IMR-90 (cell line): ENCODE measurements around the gene THOC3. TPM values are rescaled to one million over a fixed set of nuclear protein-coding genes. Genes with fewer than 3 reads are reported as not detected.
"Not testable (repeated sequence)": the region's sequence is repeated elsewhere in the genome, so short reads cannot be mapped to it uniquely, and the experiment has no call there.

ENCODE experiments used
- ATAC-seq: fragments of 200-7000 bp; cut with Tn5 transposase; 2 replicates; pipeline ENCODE4 v1.9.1; 2020; ENCODE audit warnings: low read depth, mild to moderate bottlenecking, moderate library complexity
- BruUV-seq: library from RNA; stranded (reverse); fragments of 400-500 nt; replicated peaks from 2 replicates; lab custom pipeline; 2021; lab: Mats Ljungman, UMichigan
- CTCF ChIA-PET: fragments of 300-600 bp; formaldehyde crosslinking; extraction: SDS; loops from one replicate; lab custom pipeline; 2021; ENCODE audit warnings: antibody characterized with exemption; lab: Yijun Ruan, JAX
- POLR2A ChIA-PET: fragments of 300-600 bp; sonication (Branson Sonifier 250); formaldehyde crosslinking; loops from one replicate; lab custom pipeline; 2022; ENCODE audit warnings: antibody characterized with exemption; ENCODE audit not compliant: unreplicated experiment; lab: Charles Lee
- DNase-seq: peaks from one replicate; pipeline ENCODE4 v3.0.0; 2013
- H2AFZ ChIP-seq: replicated peaks from 2 replicates; pipeline ENCODE3; 2013; ENCODE audit warnings: low read length, mild to moderate bottlenecking; ENCODE audit not compliant: poor library complexity
- H2AK5ac ChIP-seq: 2 replicates; pipeline ENCODE4 v1.6.1; 2013; ENCODE audit warnings: low read depth, low read length, inconsistent platforms
- H2AK9ac ChIP-seq: replicated peaks from 2 replicates; pipeline ENCODE3; 2013; ENCODE audit warnings: mild to moderate bottlenecking, low read depth, low read length, moderate library complexity; ENCODE audit not compliant: poor library complexity
- H2BK120ac ChIP-seq: 2 replicates; pipeline ENCODE4 v1.6.1; 2013; ENCODE audit warnings: low read depth, low read length, inconsistent platforms
- H2BK15ac ChIP-seq: 3 replicates; pipeline ENCODE4 v1.6.1; 2013; ENCODE audit warnings: low read depth, low read length, inconsistent platforms
- H2BK20ac ChIP-seq: 2 replicates; pipeline ENCODE4 v1.6.1; 2013; ENCODE audit warnings: low read depth, mild to moderate bottlenecking, inconsistent platforms, low read length, moderate library complexity
- H2BK5ac ChIP-seq: 2 replicates; pipeline ENCODE4 v1.6.1; 2013; ENCODE audit warnings: mild to moderate bottlenecking, low read depth, low read length, inconsistent platforms; ENCODE audit not compliant: poor library complexity, severe bottlenecking
- H3K14ac ChIP-seq: replicated peaks from 2 replicates; pipeline ENCODE4 v1.6.1; 2013; ENCODE audit warnings: low read depth, low read length, inconsistent platforms
- H3K18ac ChIP-seq: 2 replicates; pipeline ENCODE4 v1.6.1; 2013; ENCODE audit warnings: low read depth, low read length, control low read depth
- H3K23ac ChIP-seq: 2 replicates; pipeline ENCODE4 v1.6.1; 2013; ENCODE audit warnings: low read depth, low read length, inconsistent platforms
- H3K27ac ChIP-seq: 2 replicates; pipeline ENCODE4 v1.5.1; 2013; ENCODE audit warnings: mild to moderate bottlenecking, control low read depth, low read length; ENCODE audit not compliant: insufficient read depth
- H3K27me3 ChIP-seq: 2 replicates; pipeline ENCODE4 v1.6.1; 2013; ENCODE audit warnings: low read length; ENCODE audit not compliant: control insufficient read depth, insufficient read depth
- H3K36me3 ChIP-seq: 2 replicates; pipeline ENCODE4 v1.6.1; 2013; ENCODE audit warnings: low read length, mixed read lengths; ENCODE audit not compliant: control insufficient read depth, insufficient read depth
- H3K4ac ChIP-seq: 2 replicates; pipeline ENCODE4 v1.6.1; 2013; ENCODE audit warnings: low read depth, low read length, inconsistent platforms
- H3K4me1 ChIP-seq: 2 replicates; pipeline ENCODE4 v1.6.1; 2013; ENCODE audit warnings: low read length, mixed read lengths; ENCODE audit not compliant: control insufficient read depth, insufficient read depth
- H3K4me2 ChIP-seq: 2 replicates; pipeline ENCODE4 v1.6.1; 2013; ENCODE audit warnings: low read depth, mild to moderate bottlenecking, control low read depth, low read length, moderate library complexity
- H3K4me3 ChIP-seq: 2 replicates; pipeline ENCODE4 v1.5.1; 2013; ENCODE audit warnings: low read depth, mild to moderate bottlenecking, control low read depth, low read length, moderate library complexity; ENCODE audit not compliant: insufficient read depth
- H3K56ac ChIP-seq: 2 replicates; pipeline ENCODE4 v1.6.1; 2013; ENCODE audit warnings: low read length, inconsistent platforms; ENCODE audit not compliant: insufficient read depth; ENCODE audit errors: extremely low read depth
- H3K79me1 ChIP-seq, 2 experiments: 2 replicates each; pipeline ENCODE4 v1.6.1; 2013; ENCODE audit warnings: low read length in 2 of 2, inconsistent platforms in 1 of 2, low read depth in 1 of 2
- H3K9ac ChIP-seq: 2 replicates; pipeline ENCODE4 v1.6.1; 2013; ENCODE audit warnings: low read depth, low read length, control low read depth
- H3K9me1 ChIP-seq: 2 replicates; pipeline ENCODE4 v1.6.1; 2013; ENCODE audit warnings: low read length, inconsistent platforms; ENCODE audit not compliant: insufficient read depth
- H3K9me3 ChIP-seq: 2 replicates; pipeline ENCODE4 v1.6.1; 2013; ENCODE audit warnings: low read length; ENCODE audit not compliant: control insufficient read depth, insufficient read depth
- H4K20me1 ChIP-seq: 2 replicates; pipeline ENCODE4 v1.6.1; 2013; ENCODE audit warnings: low read length, inconsistent platforms; ENCODE audit not compliant: insufficient read depth
- H4K5ac ChIP-seq: 2 replicates; pipeline ENCODE4 v1.6.1; 2013; ENCODE audit warnings: mild to moderate bottlenecking, low read depth, low read length, control low read depth
- H4K8ac ChIP-seq, 2 experiments: 2 replicates each; pipeline ENCODE4 v1.6.1; 2013; ENCODE audit warnings: low read depth in 2 of 2, low read length in 2 of 2, control low read depth in 1 of 2, inconsistent platforms in 1 of 2
- H4K91ac ChIP-seq: 2 replicates; pipeline ENCODE4 v1.6.1; 2013; ENCODE audit warnings: low read depth, low read length, inconsistent platforms; ENCODE audit not compliant: insufficient read depth
- WGBS, 2 experiments: methylation state at CpG; one replicate each; pipeline versions ENCODE4 v1.1.5 to v1.1.7; 2013; ENCODE audit warnings: missing lambda C conversion rate in 2 of 2; ENCODE audit not compliant: insufficient read length in 1 of 2; ENCODE audit errors: extremely low coverage in 2 of 2; 5-methylcytosine and 5-hydroxymethylcytosine counted together
- dilution Hi-C: fragments of 300-500 bp; cut with HindIII; formaldehyde crosslinking; loops from one replicate; pipeline ENCODE4 v1.14.3; 2018; ENCODE audit warnings: low sequenced_read_pairs; ENCODE audit not compliant: unreplicated experiment
- in situ Hi-C: fragments of 300-500 bp; cut with MboI; formaldehyde crosslinking; loops from 3 replicates; pipeline ENCODE4 v1.14.3; 2019; ENCODE audit warnings: low sequenced_read_pairs, inconsistent platforms, mixed read lengths
- intact Hi-C: fragments of 100-400 bp; cut with micrococcal nuclease; formaldehyde crosslinking; loops from 2 replicates; pipeline ENCODE4 v1.10.0; 2022
- polyA plus RNA-seq, 3 experiments: library from polyadenylated mRNA; depleted of rRNA; stranded (reverse); fragments of >200 nt; gene quantifications; 2 replicates each; pipeline ENCODE4 v1.2.3, GENCODE V29; 2012; ENCODE audit warnings: low replicate concordance in 1 of 3
- total RNA-seq: library from RNA; depleted of rRNA; stranded (reverse); fragments of >200 nt; gene quantifications from 2 replicates; pipeline ENCODE4 v1.2.3, GENCODE V29; 2012

Gene THOC3
- total and polyA plus RNA-seq, 2 of the 4 experiments (the other 2 are of a cell fraction) = 87.9 to 114 TPM

DNA sequence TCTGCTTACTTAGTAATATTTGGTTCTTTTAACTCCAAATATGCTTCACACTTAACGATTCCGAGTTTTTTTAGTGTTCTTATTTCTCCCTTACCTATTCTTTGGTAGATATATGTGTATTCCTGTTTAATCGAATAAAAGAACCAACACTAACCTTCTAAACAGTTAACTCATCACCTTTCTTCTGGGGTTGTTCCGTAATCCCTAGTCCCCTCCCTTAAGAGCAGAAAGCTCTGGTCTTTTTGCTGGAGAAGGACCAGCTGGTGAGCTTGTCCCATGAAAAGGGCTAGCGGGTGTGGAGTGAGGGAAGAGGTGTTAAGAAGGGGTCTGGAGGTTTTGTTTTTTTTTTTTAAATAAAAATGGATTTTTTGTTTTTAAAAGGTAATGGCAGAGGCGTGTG, 266 bp upstream of the THOC3 start:
- intact Hi-C loops, dilution Hi-C loops: not testable (repeated sequence)

DNA sequence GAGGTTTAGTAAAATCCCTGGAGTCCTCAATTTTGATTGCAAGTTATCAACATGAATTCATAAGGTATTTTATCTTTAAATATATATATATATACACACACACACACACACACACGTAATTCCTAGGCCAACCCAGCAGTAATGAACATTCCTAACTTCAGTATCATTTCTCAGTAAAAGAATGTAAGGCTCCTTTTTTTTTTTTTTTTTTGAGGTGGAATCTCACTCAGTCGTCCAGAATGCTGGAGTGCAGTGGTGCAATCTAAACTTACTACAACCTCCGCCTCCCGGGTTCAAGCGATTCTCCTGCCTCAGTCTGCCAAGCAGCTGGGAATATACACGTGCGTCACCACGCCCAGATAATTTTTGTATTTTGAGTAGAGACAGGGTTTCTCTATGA, 5.8 kb downstream of the THOC3 start:
- dilution Hi-C loops, H3K18ac ChIP-seq, H2BK20ac ChIP-seq, in situ Hi-C loops, H3K9ac ChIP-seq, H4K91ac ChIP-seq, H3K14ac ChIP-seq, CTCF ChIA-PET, H2BK15ac ChIP-seq, H2BK120ac ChIP-seq, H3K9me1 ChIP-seq, H3K23ac ChIP-seq, H3K56ac ChIP-seq, H3K4ac ChIP-seq, H2AFZ ChIP-seq, H4K8ac ChIP-seq, intact Hi-C loops, H3K27me3 ChIP-seq, H2AK5ac ChIP-seq, H2BK5ac ChIP-seq, BruUV-seq, H3K79me1 ChIP-seq, POLR2A ChIA-PET, H3K9me3 ChIP-seq, H4K5ac ChIP-seq, H2AK9ac ChIP-seq, H3K4me1 ChIP-seq, H3K4me3 ChIP-seq, H3K27ac ChIP-seq, H4K20me1 ChIP-seq, H3K36me3 ChIP-seq, H3K4me2 ChIP-seq: not testable (repeated sequence)
- no CpG with 5 or more reads among the region's 8 CpGs for WGBS, 2 experiments
- ATAC-seq = peak; percentile 60
- DNase-seq = peak; percentile 5

More for the DNA sequence above, 266 bp upstream of the THOC3 start:
- POLR2A ChIA-PET, H2BK120ac ChIP-seq, in situ Hi-C loops, H3K27ac ChIP-seq, H2BK5ac ChIP-seq, H2AK5ac ChIP-seq, H3K4me1 ChIP-seq, CTCF ChIA-PET, BruUV-seq, H2AK9ac ChIP-seq, H4K20me1 ChIP-seq, H3K14ac ChIP-seq, DNase-seq, H3K27me3 ChIP-seq, H4K91ac ChIP-seq, H3K18ac ChIP-seq, H4K8ac ChIP-seq, H3K23ac ChIP-seq, H3K79me1 ChIP-seq, H2BK15ac ChIP-seq, H3K36me3 ChIP-seq, H3K56ac ChIP-seq, H2AFZ ChIP-seq, H3K9me1 ChIP-seq, H3K9ac ChIP-seq, H2BK20ac ChIP-seq, H3K9me3 ChIP-seq, H3K4ac ChIP-seq: not testable (repeated sequence)
- H3K4me2 ChIP-seq = peak overlapping the region; percentile 63; the same call in 1 of the 2 replicates
- ATAC-seq = peak; percentile 52
- peak overlapping the region; percentile 63; the same call in 1 of the 2 replicates for H4K5ac ChIP-seq
- WGBS, 2 experiments = no CpG with 5 or more reads among the region's 6 CpGs
- peak overlapping the region; percentile 32; the same call in 1 of the 2 replicates for H3K4me3 ChIP-seq
